B cell (primary cell): Measurements from ENCODE around the gene MOB3C. TPM values are rescaled to one million over a fixed set of nuclear protein-coding genes. Genes with fewer than 3 reads are reported as not detected.

Experiments used
- ATAC-seq: fragments of 200-7000 bp; cut with Tn5 transposase; one replicate; pipeline ENCODE4 v1.10.0; 2021; ENCODE audit warnings: low read depth, mild to moderate bottlenecking, moderate number of reproducible peaks, moderate library complexity
- CTCF ChIA-PET: fragments of 350-600 bp; sonication (Branson Sonifier 250); formaldehyde crosslinking; loops from one replicate; lab custom pipeline; 2021; ENCODE audit warnings: antibody characterized with exemption, inconsistent platforms; lab: Charles Lee
- POLR2A ChIA-PET: fragments of 350-600 bp; sonication (Branson Sonifier 250); formaldehyde crosslinking; loops from one replicate; lab custom pipeline; 2021; ENCODE audit warnings: antibody characterized with exemption; lab: Charles Lee
- DNase-seq: peaks from one replicate; pipeline ENCODE4 v3.0.0; 2013
- H2AFZ ChIP-seq: 2 replicates; pipeline ENCODE4 v1.6.1; 2012; ENCODE audit warnings: mild to moderate bottlenecking, low read depth, low read length; ENCODE audit not compliant: insufficient read depth, poor library complexity, severe bottlenecking
- H3K27ac ChIP-seq, 2 donors: 1 replicate in 1 of 2; 2 replicates in 1 of 2; pipeline ENCODE4 v1.5.1; 2012 to 2013; ENCODE audit warnings: low read length in 2 of 2, mild to moderate bottlenecking in 2 of 2, moderate library complexity in 1 of 2
- H3K27me3 ChIP-seq, 4 experiments: fragments of 200-600 bp in 1 of 4; sonication (generic) in 1 of 4; replicated peaks in 1 of 4; 1 replicate in 2 of 4; 2 replicates in 2 of 4; pipeline versions ENCODE4 v1.6.1 to v1.7.0; 2013 to 2016; ENCODE audit warnings: low read length in 3 of 4, mild to moderate bottlenecking in 2 of 4, mixed read lengths in 1 of 4, moderate library complexity in 1 of 4; ENCODE audit not compliant: insufficient read depth in 4 of 4, control insufficient read depth in 3 of 4; ENCODE audit errors: control extremely low read depth in 1 of 4
- H3K36me3 ChIP-seq, 2 experiments: replicated peaks in 1 of 2; 1 replicate in 1 of 2; 2 replicates in 1 of 2; pipeline versions ENCODE4 v1.6.1 to v1.7.1; 2013; ENCODE audit warnings: low read length in 1 of 2; ENCODE audit not compliant: insufficient read depth in 2 of 2, control insufficient read depth in 1 of 2; ENCODE audit errors: control extremely low read depth in 1 of 2, extremely low read depth in 1 of 2
- H3K4me1 ChIP-seq, 2 donors: fragments of 200-600 bp in 1 of 2; sonication (generic) in 1 of 2; 1 replicate in 1 of 2; 2 replicates in 1 of 2; pipeline versions ENCODE4 v1.5.1 to v1.6.1; 2013 to 2017; ENCODE audit warnings: low read length in 2 of 2; ENCODE audit not compliant: control insufficient read depth in 2 of 2, insufficient read depth in 2 of 2
- H3K4me2 ChIP-seq: replicated peaks from 2 replicates; pipeline ENCODE3; 2012; ENCODE audit warnings: mild to moderate bottlenecking, low read depth, low read length; ENCODE audit not compliant: poor library complexity, severe bottlenecking
- H3K4me3 ChIP-seq, 5 experiments: fragments of 200-600 bp in 1 of 5; sonication (generic) in 1 of 5; 1 replicate in 3 of 5; 2 replicates in 2 of 5; pipeline versions ENCODE4 v1.5.1 to v1.7.0; 2011 to 2016; ENCODE audit warnings: low read length in 4 of 5, mild to moderate bottlenecking in 4 of 5, low read depth in 2 of 5, control low read depth in 1 of 5, moderate library complexity in 1 of 5; ENCODE audit not compliant: insufficient read depth in 1 of 5; ENCODE audit errors: control extremely low read depth in 1 of 5, extremely low read depth in 1 of 5
- H3K79me2 ChIP-seq: fragments of 200-600 bp; sonication (generic); one replicate; pipeline ENCODE4 v1.6.0; 2016; ENCODE audit warnings: low read length; ENCODE audit not compliant: control insufficient read depth, insufficient read depth
- H3K9ac ChIP-seq: fragments of 200-600 bp; sonication (generic); 2 replicates; pipeline ENCODE4 v1.6.1; 2017; ENCODE audit warnings: mild to moderate bottlenecking, low read length, moderate library complexity
- H3K9me3 ChIP-seq, 3 donors: one replicate each; pipeline versions ENCODE4 v1.6.1 to v1.7.1; 2013; ENCODE audit warnings: low read length in 2 of 3; ENCODE audit not compliant: control insufficient read depth in 2 of 3, insufficient read depth in 1 of 3; ENCODE audit errors: control extremely low read depth in 1 of 3
- H4K20me1 ChIP-seq: 2 replicates; pipeline ENCODE4 v1.6.0; 2012; ENCODE audit warnings: mild to moderate bottlenecking, low read length; ENCODE audit not compliant: insufficient read depth, control insufficient read depth, poor library complexity, severe bottlenecking
- H3K27ac Mint-ChIP-seq: one replicate; pipeline ENCODE4 v1.8.0; 2021; ENCODE audit warnings: mixed read lengths
- H3K27me3 Mint-ChIP-seq: one replicate; pipeline ENCODE4 v1.8.0; 2021; ENCODE audit warnings: mixed read lengths
- H3K4me1 Mint-ChIP-seq: one replicate; pipeline ENCODE4 v1.8.0; 2021; ENCODE audit warnings: mixed read lengths
- H3K4me3 Mint-ChIP-seq: one replicate; pipeline ENCODE4 v1.8.0; 2021; ENCODE audit warnings: mixed read lengths
- H3K9me3 Mint-ChIP-seq: one replicate; pipeline ENCODE4 v1.8.0; 2022; ENCODE audit warnings: mixed read lengths; ENCODE audit not compliant: insufficient read depth
- EZH2 ChIP-seq: IDR thresholded peaks from 2 replicates; pipeline ENCODE4 v1.6.1; 2012; ENCODE audit warnings: borderline replicate concordance, low read depth, mild to moderate bottlenecking, moderate library complexity, low read length; ENCODE audit not compliant: insufficient read depth, poor library complexity, severe bottlenecking
- WGBS: methylation state at CpG from one replicate; pipeline ENCODE4 v1.1.5; 2013; ENCODE audit warnings: missing lambda C conversion rate; ENCODE audit not compliant: insufficient coverage; 5-methylcytosine and 5-hydroxymethylcytosine counted together
- intact Hi-C: fragments of 100-400 bp; cut with micrococcal nuclease; formaldehyde crosslinking; loops from one replicate; pipeline ENCODE4 v1.10.0; 2022
- polyA plus RNA-seq: library from polyadenylated mRNA; depleted of rRNA; stranded (reverse); fragments of >200 nt; gene quantifications from 2 replicates; pipeline ENCODE4 v1.2.3, GENCODE V29; 2012
- total RNA-seq, 2 donors: library from RNA; stranded (reverse); fragments of 120-200 nt in 1 of 2; gene quantifications; 1 replicate in 1 of 2; 2 replicates in 1 of 2; pipeline versions ENCODE4 v1.2.3 to v1.2.4, GENCODE V29; 2013 to 2022
- TF ChIP-seq, protein P1 (sequence below): fragments of 200-600 bp; IDR thresholded peaks from one replicate; pipeline ENCODE4 v1.8.0; 2022; ENCODE audit warnings: antibody characterized with exemption, mild to moderate bottlenecking

Gene MOB3C
- total and polyA plus RNA-seq, 2 donors (not counting 1 experiment from before 2014, with no cell fraction given) = 18.9 to 19.2 TPM

DNA sequence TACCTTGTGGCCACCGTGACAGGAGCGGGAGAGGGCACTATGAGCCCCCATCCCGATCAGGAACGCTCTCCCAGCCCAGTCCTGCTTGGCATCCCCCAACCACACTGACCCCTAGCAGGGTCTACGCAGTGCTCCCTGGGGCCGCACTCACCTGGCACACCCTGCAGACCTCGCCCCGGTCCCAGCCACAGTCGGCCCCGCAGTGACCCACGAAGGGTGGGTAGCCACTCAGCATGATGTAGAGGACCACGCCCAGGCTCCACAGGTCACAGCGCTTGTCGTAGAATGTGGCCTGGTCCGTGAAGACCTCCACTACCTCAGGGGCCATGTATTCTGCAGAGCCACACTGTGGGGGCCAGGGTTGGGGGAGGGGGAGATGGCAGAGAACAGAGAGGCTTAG lies 54.1 kb downstream of the MOB3C start:
- 99% methylated on average over 15 of the region's 15 CpGs for whole genome bisulfite sequencing
- Histone ChIP-seq H4K20me1 (no peaks in the 10 kb centered on the region), H3K36me3 (peaks cover 2 to 47% of the 10 kb centered on the region in 2 experiments), H3K4me2 (no peak overlapping the region), H3K27me3 (no peaks in the 10 kb centered on the region), H3K79me2 (no peaks in the 10 kb centered on the region), H3K9me3 (no peaks in the 10 kb centered on the region), H2AFZ (no peak overlapping the region), H3K27ac (no peak overlapping the region), H3K4me3 (no peak overlapping the region), H3K4me1 (no peaks in the 10 kb centered on the region), H3K9ac (no peak overlapping the region)
- Mint-ChIP-seq H3K9me3 (no peaks in the 10 kb centered on the region), H3K4me1 (no peaks in the 10 kb centered on the region), H3K27ac (no peak overlapping the region), H3K4me3 (no peak overlapping the region), H3K27me3 (no peaks in the 10 kb centered on the region)
- intact Hi-C loops = no loop called here
- ATAC-seq (no peak), DNase-seq (no peak)
- CTCF ChIA-PET = no interaction called here
- POLR2A ChIA-PET = no interaction called here
- no peak for TF ChIP-seq EZH2
- TF ChIP-seq, protein P1, sequence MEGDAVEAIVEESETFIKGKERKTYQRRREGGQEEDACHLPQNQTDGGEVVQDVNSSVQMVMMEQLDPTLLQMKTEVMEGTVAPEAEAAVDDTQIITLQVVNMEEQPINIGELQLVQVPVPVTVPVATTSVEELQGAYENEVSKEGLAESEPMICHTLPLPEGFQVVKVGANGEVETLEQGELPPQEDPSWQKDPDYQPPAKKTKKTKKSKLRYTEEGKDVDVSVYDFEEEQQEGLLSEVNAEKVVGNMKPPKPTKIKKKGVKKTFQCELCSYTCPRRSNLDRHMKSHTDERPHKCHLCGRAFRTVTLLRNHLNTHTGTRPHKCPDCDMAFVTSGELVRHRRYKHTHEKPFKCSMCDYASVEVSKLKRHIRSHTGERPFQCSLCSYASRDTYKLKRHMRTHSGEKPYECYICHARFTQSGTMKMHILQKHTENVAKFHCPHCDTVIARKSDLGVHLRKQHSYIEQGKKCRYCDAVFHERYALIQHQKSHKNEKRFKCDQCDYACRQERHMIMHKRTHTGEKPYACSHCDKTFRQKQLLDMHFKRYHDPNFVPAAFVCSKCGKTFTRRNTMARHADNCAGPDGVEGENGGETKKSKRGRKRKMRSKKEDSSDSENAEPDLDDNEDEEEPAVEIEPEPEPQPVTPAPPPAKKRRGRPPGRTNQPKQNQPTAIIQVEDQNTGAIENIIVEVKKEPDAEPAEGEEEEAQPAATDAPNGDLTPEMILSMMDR = no peak

DNA sequence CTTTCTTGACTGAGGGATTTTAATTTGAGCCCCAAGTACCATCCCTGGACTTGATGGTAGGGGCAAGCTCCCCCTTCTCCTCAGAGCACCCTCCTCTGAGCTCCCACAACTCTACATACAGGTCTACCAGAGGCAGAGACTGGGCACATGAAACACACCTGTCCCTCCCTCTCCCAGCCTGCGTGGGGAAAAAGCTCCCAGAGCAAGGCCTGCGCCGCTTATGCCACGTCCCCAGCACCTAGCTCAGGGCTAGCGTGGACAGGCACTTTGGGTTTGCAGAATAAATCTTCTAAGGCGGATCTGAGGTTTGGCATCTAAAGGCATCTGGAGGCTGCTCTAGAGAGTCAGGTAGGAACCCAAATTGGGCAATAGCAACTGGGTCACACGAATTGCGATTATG lies 57.6 kb downstream of the MOB3C start:
- Histone ChIP-seq H3K4me3 (no peak overlapping the region), H3K79me2 (no peaks in the 10 kb centered on the region), H2AFZ (no peak overlapping the region), H3K9me3 (no peaks in the 10 kb centered on the region), H3K4me2 (no peak overlapping the region), H3K36me3 (peaks cover 0 to 25% of the 10 kb centered on the region in 2 experiments), H3K27ac (no peak overlapping the region), H4K20me1 (no peaks in the 10 kb centered on the region), H3K4me1 (no peaks in the 10 kb centered on the region), H3K27me3 (no peaks in the 10 kb centered on the region), H3K9ac (no peak overlapping the region)
- H3K27ac Mint-ChIP-seq = no peak overlapping the region
- no peak for ATAC-seq
- H3K4me1 Mint-ChIP-seq = no peaks in the 10 kb centered on the region
- TF ChIP-seq EZH2 = no peak
- TF ChIP-seq, protein P1 = no peak
- intact Hi-C loops = no loop called here
- no peaks in the 10 kb centered on the region for H3K27me3 Mint-ChIP-seq
- H3K4me3 Mint-ChIP-seq = no peak overlapping the region
- no peaks in the 10 kb centered on the region for H3K9me3 Mint-ChIP-seq
- CTCF ChIA-PET = interaction anchor here (1.2 kb wide), 1 partner anchor 26 kb away, joined by 5 read pairs; no protein-coding TSS in a partner anchor
- DNase-seq = no peak
- POLR2A ChIA-PET = no interaction called here
- WGBS = 99% methylated on average over 7 of the region's 8 CpGs
